Effector CD8-positive, alpha-beta T cell (primary cell): ENCODE measurements around the gene PPFIBP1.

ENCODE experiments used
- DNase-seq: peaks from one replicate; lab custom pipeline; 2025; lab: John Stamatoyannopoulos, UW

PPFIBP1 gene

GRCh38 chr12:27667540-27667939 lies 143.5 kb downstream of the PPFIBP1 start:
- DNase-seq = no peak

GRCh38 chr12:27672051-27672450 lies 148.0 kb downstream of the PPFIBP1 start:
- no peak for DNase-seq

- DNase-seq = no peak
Observed at GRCh38 chr12:27672643-27673042, 148.6 kb downstream of the PPFIBP1 start.

GRCh38 chr12:27673101-27673718 lies 149.2 kb downstream of the PPFIBP1 start:
- DNase-seq = no peak

GRCh38 chr12:27674989-27675388 lies 151.0 kb downstream of the PPFIBP1 start:
- DNase-seq = no peak

GRCh38 chr12:27680619-27681018 lies 156.6 kb downstream of the PPFIBP1 start:
- DNase-seq = no peak

- no peak for DNase-seq
Observed at GRCh38 chr12:27682534-27682933, 158.5 kb downstream of the PPFIBP1 start.

GRCh38 chr12:27685274-27685673 lies 161.3 kb downstream of the PPFIBP1 start:
- DNase-seq = no peak

- no peak for DNase-seq
Observed at GRCh38 chr12:27686147-27686546, 162.1 kb downstream of the PPFIBP1 start.

GRCh38 chr12:27688671-27689070 lies 164.7 kb downstream of the PPFIBP1 start:
- DNase-seq = no peak

- DNase-seq = no peak
Observed at GRCh38 chr12:27689558-27690180, 165.7 kb downstream of the PPFIBP1 start.

- no peak for DNase-seq
Observed at GRCh38 chr12:27693403-27693802, 169.4 kb downstream of the PPFIBP1 start.

- DNase-seq = no peak
Observed at GRCh38 chr12:27695556-27696292, 171.7 kb downstream of the PPFIBP1 start.

GRCh38 chr12:27696293-27696652 lies 172.3 kb downstream of the PPFIBP1 start, which contains the start of gene REP15:
Gene REP15 (plus strand): TSS chr12:27696447. CDS start chr12:27696563, 116 bp downstream.
- no peak for DNase-seq

- no peak for DNase-seq
Observed at GRCh38 chr12:27696864-27697564, 173.0 kb downstream of the PPFIBP1 start.

GRCh38 chr12:27703720-27704452 lies 179.9 kb downstream of the PPFIBP1 start:
- DNase-seq = peak; percentile 36

GRCh38 chr12:27705263-27705662 lies 181.3 kb downstream of the PPFIBP1 start:
- no peak for DNase-seq

- no peak for DNase-seq
Observed at GRCh38 chr12:27707216-27707615, 183.2 kb downstream of the PPFIBP1 start.

- DNase-seq = no peak
Observed at GRCh38 chr12:27709212-27709931, 185.4 kb downstream of the PPFIBP1 start.

GRCh38 chr12:27709932-27710591 lies 186.1 kb downstream of the PPFIBP1 start:
- no peak for DNase-seq
